ENCODE data around the gene THSD4.

Gene THSD4

DNA sequence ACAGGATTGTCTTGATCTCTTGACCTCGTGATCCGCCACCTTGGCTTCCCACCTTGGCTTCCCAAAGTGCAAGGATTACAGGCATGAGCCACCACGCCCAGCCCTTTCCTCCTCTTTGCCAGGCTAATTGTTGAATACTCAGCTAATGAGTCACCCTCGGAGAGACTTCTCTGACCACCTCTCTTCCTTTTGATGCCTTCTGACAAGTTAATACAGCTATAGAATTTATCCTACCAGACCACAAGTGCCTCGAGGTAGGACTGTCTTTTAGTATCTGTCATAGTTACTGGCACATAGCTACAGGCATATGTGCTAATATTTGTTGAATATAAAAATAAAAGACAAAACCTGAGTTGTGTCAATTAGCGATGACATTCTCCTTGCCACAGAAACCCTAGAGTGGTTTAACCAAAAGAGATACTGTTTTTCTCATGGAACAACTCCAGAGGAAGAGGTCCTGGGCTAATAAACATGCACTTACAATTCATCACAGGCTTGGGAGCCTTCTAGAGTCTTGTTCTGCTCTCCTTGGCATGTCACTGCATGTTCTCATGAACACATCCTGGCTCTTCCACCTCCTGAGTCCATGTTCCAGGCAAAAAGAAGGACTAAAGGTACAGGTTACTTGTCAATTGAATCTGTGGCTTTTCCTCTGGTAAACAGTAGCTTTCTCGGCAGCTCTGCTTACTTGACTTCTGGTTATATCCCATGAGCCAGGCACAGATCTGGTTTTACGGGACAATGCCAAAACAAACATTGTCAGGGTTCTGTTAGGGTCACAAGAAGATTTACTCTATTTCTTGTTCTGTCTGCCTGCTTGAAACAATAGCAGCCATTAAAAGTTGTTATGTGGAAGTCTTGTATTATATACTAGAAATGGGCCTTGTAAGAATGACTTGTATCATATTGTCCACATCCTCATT, 332.3 kb downstream of the THSD4 start:
- no peaks in the 10 kb centered on the region for H3K27me3 ChIP-seq
- H3K4me2 ChIP-seq: no peak overlapping the region
- no peak overlapping the region for H3K4me3 ChIP-seq
- H3K9me3 ChIP-seq: no peaks in the 10 kb centered on the region
- no peak for TF ChIP-seq Cebpa-rat (IDR thresholded peaks at IDR 0.05)
- H3K9ac ChIP-seq: no peak overlapping the region
- peaks cover 12% of the 10 kb centered on the region for H3K4me1 ChIP-seq
- no peaks in the 10 kb centered on the region for H4K20me1 ChIP-seq
- H3K27ac ChIP-seq: no peak overlapping the region
- H3K36me3 ChIP-seq: no peaks in the 10 kb centered on the region

DNA sequence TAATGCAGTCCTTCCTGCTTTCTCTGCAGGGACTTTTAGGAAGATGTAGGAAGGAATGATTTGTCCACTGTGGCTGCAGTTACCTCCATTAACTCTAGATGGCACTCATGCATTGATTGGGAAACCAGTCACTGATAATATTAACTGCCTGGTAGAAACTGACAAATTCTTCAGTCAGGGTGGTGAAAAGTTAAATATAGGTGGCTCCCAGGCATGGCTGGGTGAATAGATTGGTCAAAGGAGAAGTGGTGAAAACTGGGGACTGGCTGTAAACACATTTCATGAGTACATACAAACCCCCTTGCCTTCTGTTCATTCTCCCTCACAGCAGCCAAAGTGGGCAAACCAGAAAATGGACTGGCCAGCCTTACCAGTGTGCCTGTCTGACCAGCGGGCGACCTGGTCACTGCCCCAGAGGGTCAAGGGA, 333.4 kb downstream of the THSD4 start:
- Histone ChIP-seq H3K9ac (no peak overlapping the region), H3K27ac (no peak overlapping the region), H3K4me2 (no peak overlapping the region), H3K4me3 (no peak overlapping the region), H3K4me1 (peaks cover 12% of the 10 kb centered on the region), H3K36me3 (no peaks in the 10 kb centered on the region), H3K27me3 (no peaks in the 10 kb centered on the region), H4K20me1 (no peaks in the 10 kb centered on the region), H3K9me3 (no peaks in the 10 kb centered on the region)
- TF ChIP-seq Cebpa-rat (IDR thresholded peaks at IDR 0.05): no peak

DNA sequence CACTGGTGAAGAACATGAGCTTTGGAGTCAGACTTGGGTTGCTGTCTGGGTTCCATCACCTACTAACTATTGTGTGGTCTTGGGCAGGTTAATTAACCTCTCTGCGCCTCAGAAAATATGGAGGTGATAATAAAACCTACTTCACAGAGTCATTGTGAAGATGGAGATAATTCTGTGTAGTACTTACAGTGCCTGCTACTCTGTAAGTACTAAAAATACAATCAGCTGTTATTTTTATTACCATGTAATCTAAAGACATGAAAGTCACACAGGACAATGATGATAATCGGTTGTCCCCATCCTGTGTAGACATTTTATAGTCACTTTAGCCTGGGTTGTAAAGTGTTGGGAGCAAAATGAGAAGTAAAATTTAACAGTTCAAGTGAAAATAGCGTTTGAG, 334.1 kb downstream of the THSD4 start:
- H3K9ac ChIP-seq: no peak overlapping the region
- H3K4me1 ChIP-seq: peaks cover 12% of the 10 kb centered on the region
- no peak overlapping the region for H3K4me3 ChIP-seq
- H3K4me2 ChIP-seq: no peak overlapping the region
- H3K36me3 ChIP-seq: no peaks in the 10 kb centered on the region
- no peaks in the 10 kb centered on the region for H4K20me1 ChIP-seq
- H3K27me3 ChIP-seq: no peaks in the 10 kb centered on the region
- H3K27ac ChIP-seq: no peak overlapping the region
- no peak for TF ChIP-seq Cebpa-rat (IDR thresholded peaks at IDR 0.05)
- no peaks in the 10 kb centered on the region for H3K9me3 ChIP-seq

DNA sequence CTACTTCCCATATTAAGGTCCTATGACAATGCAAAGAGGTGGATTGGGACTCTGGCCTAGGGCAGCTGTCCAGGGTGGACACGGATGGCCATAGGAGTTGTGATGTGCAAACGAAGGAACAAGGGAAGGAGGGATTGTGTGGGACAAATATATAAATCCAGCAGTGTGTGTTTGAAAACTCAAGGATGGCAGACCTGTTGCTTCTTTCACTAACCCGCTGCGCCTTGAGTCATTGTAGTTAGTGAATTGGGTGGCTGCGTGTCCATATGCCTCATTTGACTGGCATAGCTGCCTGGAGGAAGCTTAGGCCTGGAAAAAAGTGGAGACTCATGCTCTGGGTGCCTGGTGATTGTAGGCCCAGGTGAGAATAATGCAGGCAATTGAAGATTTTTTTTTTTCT, 334.7 kb downstream of the THSD4 start:
- H3K9ac ChIP-seq: no peak overlapping the region
- no peak for TF ChIP-seq Cebpa-rat (IDR thresholded peaks at IDR 0.05)
- H3K36me3 ChIP-seq: no peaks in the 10 kb centered on the region
- H3K4me3 ChIP-seq: no peak overlapping the region
- H3K27me3 ChIP-seq: no peaks in the 10 kb centered on the region
- no peaks in the 10 kb centered on the region for H4K20me1 ChIP-seq
- peaks cover 7% of the 10 kb centered on the region for H3K4me1 ChIP-seq
- H3K4me2 ChIP-seq: no peak overlapping the region
- H3K9me3 ChIP-seq: no peaks in the 10 kb centered on the region
- no peak overlapping the region for H3K27ac ChIP-seq

DNA sequence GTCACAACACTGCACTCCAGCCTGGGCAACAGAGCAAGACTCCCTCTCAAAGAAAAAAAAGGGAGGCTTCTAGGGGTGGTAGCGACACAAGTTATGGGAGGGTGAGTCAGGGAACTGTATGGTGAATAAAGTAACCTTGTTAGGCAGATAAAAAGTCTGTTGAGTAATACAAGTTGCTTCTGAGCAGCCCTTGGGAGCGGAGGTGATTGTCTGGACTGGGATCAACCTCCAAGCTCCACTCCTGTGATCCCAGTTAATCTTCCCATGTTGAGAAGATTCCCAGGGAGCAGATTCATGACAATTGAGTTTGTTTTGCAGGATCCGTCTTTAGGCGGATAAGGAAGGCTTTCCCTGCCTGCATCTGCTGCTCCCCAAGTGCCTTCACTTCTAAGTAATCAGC, 335.9 kb downstream of the THSD4 start:
- no peaks in the 10 kb centered on the region for H3K4me1 ChIP-seq
- H3K4me2 ChIP-seq: no peak overlapping the region
- TF ChIP-seq Cebpa-rat (IDR thresholded peaks at IDR 0.05): no peak
- H3K27ac ChIP-seq: no peak overlapping the region
- no peaks in the 10 kb centered on the region for H4K20me1 ChIP-seq
- no peak overlapping the region for H3K9ac ChIP-seq
- no peaks in the 10 kb centered on the region for H3K27me3 ChIP-seq
- no peaks in the 10 kb centered on the region for H3K9me3 ChIP-seq
- no peaks in the 10 kb centered on the region for H3K36me3 ChIP-seq
- H3K4me3 ChIP-seq: no peak overlapping the region

DNA sequence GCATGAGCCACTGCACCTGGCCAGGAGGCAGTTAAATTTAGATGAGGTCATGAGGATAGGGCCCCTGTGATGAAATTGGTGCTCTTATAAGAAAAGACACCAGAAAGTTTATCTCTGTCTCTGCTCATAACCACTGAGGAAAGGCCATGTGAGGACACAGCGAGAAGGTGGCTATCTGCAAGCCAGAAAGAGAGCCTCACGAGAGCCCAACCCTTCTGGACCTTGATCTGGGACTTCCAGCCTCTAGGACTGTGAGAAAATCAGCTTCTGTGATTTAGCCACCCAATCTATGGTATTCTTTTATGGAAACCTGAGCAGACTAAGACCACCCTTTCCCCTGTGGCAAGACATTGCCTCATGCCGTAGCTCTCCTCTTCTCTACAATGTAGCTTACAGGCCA, 337.6 kb downstream of the THSD4 start:
- H3K27ac ChIP-seq: no peak overlapping the region
- no peak for TF ChIP-seq Cebpa-rat (IDR thresholded peaks at IDR 0.05)

DNA sequence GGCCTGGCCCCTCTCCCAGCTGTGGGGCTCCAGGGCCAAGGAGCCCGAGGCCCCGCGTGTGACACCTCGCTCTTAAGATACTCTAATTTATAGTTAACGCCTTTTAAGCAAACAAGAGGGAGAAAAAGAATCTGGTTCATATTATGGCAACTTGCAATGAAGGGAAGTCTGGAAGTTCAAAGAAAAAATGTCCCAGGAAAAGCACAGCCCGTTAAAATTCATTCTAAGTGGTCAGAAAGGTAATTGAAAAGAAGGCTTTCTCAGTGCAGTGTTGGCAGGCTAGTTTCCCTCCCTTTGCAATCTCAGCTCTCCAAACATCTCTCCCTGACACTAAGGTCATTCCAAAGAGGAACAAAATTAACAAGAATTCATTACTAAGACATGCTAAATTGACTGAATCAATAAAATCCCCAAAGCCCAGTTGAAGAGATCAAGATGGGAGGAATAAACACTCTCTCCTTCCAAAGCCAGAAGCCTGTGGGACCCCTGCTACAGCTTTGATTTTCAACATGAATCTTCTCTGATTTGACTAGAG, 339.3 kb downstream of the THSD4 start:
- H3K36me3 ChIP-seq: no peaks in the 10 kb centered on the region
- H3K4me3 ChIP-seq: no peak overlapping the region
- no peaks in the 10 kb centered on the region for H3K4me1 ChIP-seq
- no peak for TF ChIP-seq Cebpa-rat (IDR thresholded peaks at IDR 0.05)
- no peaks in the 10 kb centered on the region for H3K9me3 ChIP-seq
- no peaks in the 10 kb centered on the region for H3K27me3 ChIP-seq
- H3K27ac ChIP-seq: no peak overlapping the region
- H4K20me1 ChIP-seq: no peaks in the 10 kb centered on the region
- H3K4me2 ChIP-seq: no peak overlapping the region
- no peak overlapping the region for H3K9ac ChIP-seq

More for the DNA sequence above, 337.6 kb downstream of the THSD4 start:
- H3K9me3 ChIP-seq: no peaks in the 10 kb centered on the region
- no peaks in the 10 kb centered on the region for H4K20me1 ChIP-seq
- no peaks in the 10 kb centered on the region for H3K36me3 ChIP-seq
- H3K4me2 ChIP-seq: no peak overlapping the region
- H3K9ac ChIP-seq: no peak overlapping the region
- no peaks in the 10 kb centered on the region for H3K27me3 ChIP-seq
- H3K4me1 ChIP-seq: no peaks in the 10 kb centered on the region
- no peak overlapping the region for H3K4me3 ChIP-seq

DNA sequence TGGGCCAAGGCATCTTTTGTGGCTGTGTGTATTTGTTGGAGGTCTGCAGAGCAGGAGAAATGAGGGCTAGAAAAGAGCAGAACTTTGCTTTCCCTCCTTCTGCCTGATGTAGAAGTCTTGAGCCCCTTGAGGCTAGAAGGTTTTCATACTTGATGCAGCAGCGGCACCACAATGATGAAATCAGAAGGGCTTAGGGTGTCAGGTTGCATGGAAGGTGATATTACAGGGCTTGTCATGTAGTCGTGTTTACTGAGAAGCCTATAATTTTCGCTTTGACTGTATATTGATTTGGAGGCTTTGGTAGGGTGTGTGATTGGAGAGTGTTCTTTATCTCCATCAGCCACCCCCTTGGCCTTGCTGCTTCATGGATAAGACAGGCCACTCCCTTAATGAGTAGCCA, 339.8 kb downstream of the THSD4 start:
- no peaks in the 10 kb centered on the region for H3K4me1 ChIP-seq
- H3K9ac ChIP-seq: no peak overlapping the region
- no peak overlapping the region for H3K4me3 ChIP-seq
- H3K27me3 ChIP-seq: no peaks in the 10 kb centered on the region
- no peaks in the 10 kb centered on the region for H4K20me1 ChIP-seq
- H3K36me3 ChIP-seq: no peaks in the 10 kb centered on the region
- H3K9me3 ChIP-seq: no peaks in the 10 kb centered on the region
- no peak for TF ChIP-seq Cebpa-rat (IDR thresholded peaks at IDR 0.05)
- H3K27ac ChIP-seq: no peak overlapping the region
- H3K4me2 ChIP-seq: no peak overlapping the region

DNA sequence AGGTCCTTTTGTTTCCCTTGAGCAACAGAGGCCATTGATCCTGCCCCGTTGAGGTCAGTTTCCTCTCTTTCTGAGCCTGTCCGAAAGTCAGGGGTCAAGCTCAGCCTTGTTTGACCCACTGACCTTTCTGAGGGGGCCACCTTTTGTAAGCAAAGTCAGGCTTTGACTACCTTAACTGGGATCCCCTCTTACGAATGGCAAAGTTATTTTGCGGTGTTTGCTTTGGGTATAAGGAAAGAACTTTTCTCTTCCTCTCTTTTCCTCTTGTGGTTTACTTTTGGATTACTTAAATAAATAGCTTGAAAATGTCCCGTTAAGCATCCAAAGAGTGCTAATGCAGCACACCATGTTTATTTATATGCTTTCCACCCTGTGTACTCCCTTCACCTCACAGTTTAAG, 340.6 kb downstream of the THSD4 start:
- no peaks in the 10 kb centered on the region for H3K9me3 ChIP-seq
- H4K20me1 ChIP-seq: no peaks in the 10 kb centered on the region
- H3K27me3 ChIP-seq: no peaks in the 10 kb centered on the region
- no peaks in the 10 kb centered on the region for H3K4me1 ChIP-seq
- TF ChIP-seq Cebpa-rat (IDR thresholded peaks at IDR 0.05): no peak
- H3K27ac ChIP-seq: no peak overlapping the region
- H3K4me3 ChIP-seq: no peak overlapping the region
- no peak overlapping the region for H3K9ac ChIP-seq
- no peak overlapping the region for H3K4me2 ChIP-seq
- H3K36me3 ChIP-seq: no peaks in the 10 kb centered on the region

DNA sequence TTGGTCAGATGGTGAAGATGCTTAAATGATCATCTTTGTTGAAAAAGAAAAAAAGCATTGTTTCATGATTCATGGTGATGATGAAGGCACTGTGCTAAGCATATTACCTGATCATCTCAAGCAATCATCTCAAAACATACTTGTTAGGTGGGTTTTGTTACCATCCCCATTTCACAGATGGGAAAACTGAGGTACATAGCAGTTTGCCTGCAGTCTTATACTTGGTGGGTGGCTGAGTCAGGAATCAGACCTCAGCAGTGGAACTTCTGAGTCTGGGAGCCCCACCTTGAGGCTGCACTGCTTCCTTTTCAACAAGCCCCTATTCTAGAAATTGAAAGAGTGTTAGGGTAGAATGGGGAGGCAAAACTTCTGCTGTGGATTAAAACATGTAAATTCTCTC, 341.1 kb downstream of the THSD4 start:
- Histone ChIP-seq H3K36me3 (no peaks in the 10 kb centered on the region), H3K4me3 (no peak overlapping the region), H3K9me3 (no peaks in the 10 kb centered on the region), H3K27me3 (no peaks in the 10 kb centered on the region), H3K4me1 (no peaks in the 10 kb centered on the region), H3K4me2 (no peak overlapping the region), H4K20me1 (no peaks in the 10 kb centered on the region), H3K27ac (no peak overlapping the region), H3K9ac (no peak overlapping the region)
- no peak for TF ChIP-seq Cebpa-rat (IDR thresholded peaks at IDR 0.05)

Data from BLaER1 (cell line).